IMR-90 (cell line): Measurements from ENCODE around the gene ANO9. TPM values are rescaled to one million over a fixed set of nuclear protein-coding genes. Genes with fewer than 3 reads are reported as not detected.

Experiments used
- ATAC-seq: fragments of 200-7000 bp; cut with Tn5 transposase; 2 replicates; pipeline ENCODE4 v1.9.1; 2020; ENCODE audit warnings: low read depth, mild to moderate bottlenecking, moderate library complexity
- BruUV-seq: library from RNA; stranded (reverse); fragments of 400-500 nt; replicated peaks from 2 replicates; lab custom pipeline; 2021; lab: Mats Ljungman, UMichigan
- CTCF ChIA-PET: fragments of 300-600 bp; formaldehyde crosslinking; extraction: SDS; loops from one replicate; lab custom pipeline; 2021; ENCODE audit warnings: antibody characterized with exemption; lab: Yijun Ruan, JAX
- POLR2A ChIA-PET: fragments of 300-600 bp; sonication (Branson Sonifier 250); formaldehyde crosslinking; loops from one replicate; lab custom pipeline; 2022; ENCODE audit warnings: antibody characterized with exemption; ENCODE audit not compliant: unreplicated experiment; lab: Charles Lee
- DNase-seq: peaks from one replicate; pipeline ENCODE4 v3.0.0; 2013
- H2AFZ ChIP-seq: replicated peaks from 2 replicates; pipeline ENCODE3; 2013; ENCODE audit warnings: low read length, mild to moderate bottlenecking; ENCODE audit not compliant: poor library complexity
- H2AK5ac ChIP-seq: 2 replicates; pipeline ENCODE4 v1.6.1; 2013; ENCODE audit warnings: low read depth, low read length, inconsistent platforms
- H2AK9ac ChIP-seq: replicated peaks from 2 replicates; pipeline ENCODE3; 2013; ENCODE audit warnings: mild to moderate bottlenecking, low read depth, low read length, moderate library complexity; ENCODE audit not compliant: poor library complexity
- H2BK120ac ChIP-seq: 2 replicates; pipeline ENCODE4 v1.6.1; 2013; ENCODE audit warnings: low read depth, low read length, inconsistent platforms
- H2BK15ac ChIP-seq: 3 replicates; pipeline ENCODE4 v1.6.1; 2013; ENCODE audit warnings: low read depth, low read length, inconsistent platforms
- H2BK20ac ChIP-seq: 2 replicates; pipeline ENCODE4 v1.6.1; 2013; ENCODE audit warnings: low read depth, mild to moderate bottlenecking, inconsistent platforms, low read length, moderate library complexity
- H2BK5ac ChIP-seq: 2 replicates; pipeline ENCODE4 v1.6.1; 2013; ENCODE audit warnings: mild to moderate bottlenecking, low read depth, low read length, inconsistent platforms; ENCODE audit not compliant: poor library complexity, severe bottlenecking
- H3K14ac ChIP-seq: replicated peaks from 2 replicates; pipeline ENCODE4 v1.6.1; 2013; ENCODE audit warnings: low read depth, low read length, inconsistent platforms
- H3K18ac ChIP-seq: 2 replicates; pipeline ENCODE4 v1.6.1; 2013; ENCODE audit warnings: low read depth, low read length, control low read depth
- H3K23ac ChIP-seq: 2 replicates; pipeline ENCODE4 v1.6.1; 2013; ENCODE audit warnings: low read depth, low read length, inconsistent platforms
- H3K27ac ChIP-seq: 2 replicates; pipeline ENCODE4 v1.5.1; 2013; ENCODE audit warnings: mild to moderate bottlenecking, control low read depth, low read length; ENCODE audit not compliant: insufficient read depth
- H3K27me3 ChIP-seq: 2 replicates; pipeline ENCODE4 v1.6.1; 2013; ENCODE audit warnings: low read length; ENCODE audit not compliant: control insufficient read depth, insufficient read depth
- H3K36me3 ChIP-seq: 2 replicates; pipeline ENCODE4 v1.6.1; 2013; ENCODE audit warnings: low read length, mixed read lengths; ENCODE audit not compliant: control insufficient read depth, insufficient read depth
- H3K4ac ChIP-seq: 2 replicates; pipeline ENCODE4 v1.6.1; 2013; ENCODE audit warnings: low read depth, low read length, inconsistent platforms
- H3K4me1 ChIP-seq: 2 replicates; pipeline ENCODE4 v1.6.1; 2013; ENCODE audit warnings: low read length, mixed read lengths; ENCODE audit not compliant: control insufficient read depth, insufficient read depth
- H3K4me2 ChIP-seq: 2 replicates; pipeline ENCODE4 v1.6.1; 2013; ENCODE audit warnings: low read depth, mild to moderate bottlenecking, control low read depth, low read length, moderate library complexity
- H3K4me3 ChIP-seq: 2 replicates; pipeline ENCODE4 v1.5.1; 2013; ENCODE audit warnings: low read depth, mild to moderate bottlenecking, control low read depth, low read length, moderate library complexity; ENCODE audit not compliant: insufficient read depth
- H3K56ac ChIP-seq: 2 replicates; pipeline ENCODE4 v1.6.1; 2013; ENCODE audit warnings: low read length, inconsistent platforms; ENCODE audit not compliant: insufficient read depth; ENCODE audit errors: extremely low read depth
- H3K79me1 ChIP-seq, 2 experiments: 2 replicates each; pipeline ENCODE4 v1.6.1; 2013; ENCODE audit warnings: low read length in 2 of 2, inconsistent platforms in 1 of 2, low read depth in 1 of 2
- H3K9ac ChIP-seq: 2 replicates; pipeline ENCODE4 v1.6.1; 2013; ENCODE audit warnings: low read depth, low read length, control low read depth
- H3K9me1 ChIP-seq: 2 replicates; pipeline ENCODE4 v1.6.1; 2013; ENCODE audit warnings: low read length, inconsistent platforms; ENCODE audit not compliant: insufficient read depth
- H3K9me3 ChIP-seq: 2 replicates; pipeline ENCODE4 v1.6.1; 2013; ENCODE audit warnings: low read length; ENCODE audit not compliant: control insufficient read depth, insufficient read depth
- H4K20me1 ChIP-seq: 2 replicates; pipeline ENCODE4 v1.6.1; 2013; ENCODE audit warnings: low read length, inconsistent platforms; ENCODE audit not compliant: insufficient read depth
- H4K5ac ChIP-seq: 2 replicates; pipeline ENCODE4 v1.6.1; 2013; ENCODE audit warnings: mild to moderate bottlenecking, low read depth, low read length, control low read depth
- H4K8ac ChIP-seq, 2 experiments: 2 replicates each; pipeline ENCODE4 v1.6.1; 2013; ENCODE audit warnings: low read depth in 2 of 2, low read length in 2 of 2, control low read depth in 1 of 2, inconsistent platforms in 1 of 2
- H4K91ac ChIP-seq: 2 replicates; pipeline ENCODE4 v1.6.1; 2013; ENCODE audit warnings: low read depth, low read length, inconsistent platforms; ENCODE audit not compliant: insufficient read depth
- MAZ ChIP-seq: IDR thresholded peaks from 2 replicates; pipeline ENCODE4 v1.6.1; 2012; ENCODE audit warnings: low read depth, mild to moderate bottlenecking, low read length, improper control_type of control experiment, moderate library complexity, borderline replicate concordance
- WGBS, 2 experiments: methylation state at CpG; one replicate each; pipeline versions ENCODE4 v1.1.5 to v1.1.7; 2013; ENCODE audit warnings: missing lambda C conversion rate in 2 of 2; ENCODE audit not compliant: insufficient read length in 1 of 2; ENCODE audit errors: extremely low coverage in 2 of 2; 5-methylcytosine and 5-hydroxymethylcytosine counted together
- dilution Hi-C: fragments of 300-500 bp; cut with HindIII; formaldehyde crosslinking; loops from one replicate; pipeline ENCODE4 v1.14.3; 2018; ENCODE audit warnings: low sequenced_read_pairs; ENCODE audit not compliant: unreplicated experiment
- in situ Hi-C: fragments of 300-500 bp; cut with MboI; formaldehyde crosslinking; loops from 3 replicates; pipeline ENCODE4 v1.14.3; 2019; ENCODE audit warnings: low sequenced_read_pairs, inconsistent platforms, mixed read lengths
- intact Hi-C: fragments of 100-400 bp; cut with micrococcal nuclease; formaldehyde crosslinking; loops from 2 replicates; pipeline ENCODE4 v1.10.0; 2022
- polyA plus RNA-seq, 3 experiments: library from polyadenylated mRNA; depleted of rRNA; stranded (reverse); fragments of >200 nt; gene quantifications; 2 replicates each; pipeline ENCODE4 v1.2.3, GENCODE V29; 2012; ENCODE audit warnings: low replicate concordance in 1 of 3
- total RNA-seq: library from RNA; depleted of rRNA; stranded (reverse); fragments of >200 nt; gene quantifications from 2 replicates; pipeline ENCODE4 v1.2.3, GENCODE V29; 2012
- TF ChIP-seq, protein P1 (sequence below): conservative IDR thresholded peaks from 2 replicates; pipeline ENCODE4 v1.5.1; 2012; ENCODE audit warnings: mild to moderate bottlenecking, low read depth, low read length, improper control_type of control experiment

ANO9 gene
- total and polyA plus RNA-seq, 2 of the 4 experiments (the other 2 are of a cell fraction), result not detected

DNA sequence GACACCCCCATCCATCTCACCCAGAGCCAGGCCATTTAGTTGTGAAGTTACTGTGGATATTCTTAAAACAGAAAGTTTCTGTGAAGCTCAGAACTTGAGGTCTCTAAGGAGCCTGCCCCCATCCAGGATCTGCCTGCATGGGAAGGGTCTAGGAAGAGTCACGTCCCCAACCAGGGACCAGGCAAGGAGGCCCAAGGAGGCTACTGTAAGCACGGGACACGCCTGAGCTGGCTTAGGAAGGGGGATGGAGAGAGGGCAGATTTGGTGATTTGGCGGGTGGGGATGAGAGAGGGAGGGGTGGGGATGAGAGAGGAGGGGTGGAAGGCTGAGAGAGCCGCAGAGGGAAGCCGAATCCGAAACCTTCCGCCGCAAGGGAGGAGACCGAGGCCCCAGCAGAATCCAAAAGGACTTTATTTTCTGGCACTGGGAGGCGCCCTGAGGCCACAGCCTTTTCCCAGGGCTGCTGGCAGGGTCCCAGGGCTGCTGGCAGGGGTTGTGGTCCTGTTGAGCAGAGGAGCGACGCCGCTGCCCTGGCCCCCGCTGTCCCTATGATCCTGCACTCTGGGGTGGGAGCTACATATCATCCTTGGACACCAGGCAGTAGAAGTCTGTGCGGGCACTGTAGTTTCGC lies 36.4 kb downstream of the ANO9 start:
- BruUV-seq, result no TSS peak
- Histone ChIP-seq H3K9ac (no peak overlapping the region), H3K23ac (no peak overlapping the region), H2AFZ (no peak overlapping the region), H3K18ac (no peak overlapping the region), H3K27ac (no peak overlapping the region), H3K4ac (no peak overlapping the region), H2AK5ac (no peak overlapping the region), H4K91ac (no peak overlapping the region), H4K20me1 (no peaks in the 10 kb centered on the region), H2AK9ac (no peak overlapping the region), H2BK15ac (no peak overlapping the region), H3K56ac (no peak overlapping the region), H4K8ac (no peak overlapping the region), H3K9me1 (no peaks in the 10 kb centered on the region), H3K14ac (no peak overlapping the region), H3K4me2 (no peak overlapping the region), H3K79me1 (no peaks in the 10 kb centered on the region), H3K9me3 (no peaks in the 10 kb centered on the region), H3K27me3 (peaks cover 4% of the 10 kb centered on the region; the same call in 1 of the 2 replicates), H3K4me3 (no peak overlapping the region), H2BK5ac (no peak overlapping the region), H3K36me3 (no peaks in the 10 kb centered on the region), H4K5ac (no peak overlapping the region), H3K4me1 (peaks cover 3% of the 10 kb centered on the region; the same call in 1 of the 2 replicates), H2BK20ac (no peak overlapping the region), H2BK120ac (no peak overlapping the region)
- DNase-seq (no peak), ATAC-seq (no peak)
- no peak for TF ChIP-seq MAZ
- TF ChIP-seq, protein P1, sequence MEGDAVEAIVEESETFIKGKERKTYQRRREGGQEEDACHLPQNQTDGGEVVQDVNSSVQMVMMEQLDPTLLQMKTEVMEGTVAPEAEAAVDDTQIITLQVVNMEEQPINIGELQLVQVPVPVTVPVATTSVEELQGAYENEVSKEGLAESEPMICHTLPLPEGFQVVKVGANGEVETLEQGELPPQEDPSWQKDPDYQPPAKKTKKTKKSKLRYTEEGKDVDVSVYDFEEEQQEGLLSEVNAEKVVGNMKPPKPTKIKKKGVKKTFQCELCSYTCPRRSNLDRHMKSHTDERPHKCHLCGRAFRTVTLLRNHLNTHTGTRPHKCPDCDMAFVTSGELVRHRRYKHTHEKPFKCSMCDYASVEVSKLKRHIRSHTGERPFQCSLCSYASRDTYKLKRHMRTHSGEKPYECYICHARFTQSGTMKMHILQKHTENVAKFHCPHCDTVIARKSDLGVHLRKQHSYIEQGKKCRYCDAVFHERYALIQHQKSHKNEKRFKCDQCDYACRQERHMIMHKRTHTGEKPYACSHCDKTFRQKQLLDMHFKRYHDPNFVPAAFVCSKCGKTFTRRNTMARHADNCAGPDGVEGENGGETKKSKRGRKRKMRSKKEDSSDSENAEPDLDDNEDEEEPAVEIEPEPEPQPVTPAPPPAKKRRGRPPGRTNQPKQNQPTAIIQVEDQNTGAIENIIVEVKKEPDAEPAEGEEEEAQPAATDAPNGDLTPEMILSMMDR, result 0 out of 2 replicates have a peak, but pooled peaks have one; percentile 4
- 70% methylated on average over 6 of the region's 17 CpGs; no CpG with 5 or more reads in 1 of the 2 experiments for WGBS, 2 experiments
- ChIA-PET POLR2A (no interaction called here), CTCF (no interaction called here)
- dilution Hi-C loops, result no loop called here
- intact Hi-C loops, result no loop called here
- in situ Hi-C loops, result no loop called here
